HG02759 (cell line): ENCODE data around the gene ITPRID2.

Source experiments
- ATAC-seq: cut with Tn5 transposase; IDR thresholded peaks from one replicate; pipeline ENCODE4 v1.9.1; 2021; ENCODE audit warnings: mild to moderate bottlenecking, moderate library complexity; ENCODE audit not compliant: unreplicated experiment

ITPRID2 gene

DNA sequence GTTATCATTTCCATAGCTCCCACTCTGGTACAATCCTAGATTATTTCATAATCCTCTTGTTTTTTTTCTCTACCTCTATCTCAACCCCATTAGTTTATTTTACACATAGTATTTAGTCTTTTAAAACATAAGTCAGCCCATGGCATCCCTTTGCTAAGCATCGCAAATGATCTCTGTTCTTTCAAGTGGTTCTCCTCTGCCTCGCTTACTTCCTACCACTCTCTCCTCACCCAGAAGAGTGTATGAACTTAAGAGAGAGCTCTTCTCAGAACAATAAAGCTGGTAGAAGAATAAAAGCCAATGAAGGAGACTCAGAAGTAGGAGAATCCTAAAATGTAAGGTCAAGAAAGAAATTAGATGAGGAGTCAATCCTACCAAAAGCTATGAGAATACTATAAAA, 12.2 kb upstream of the ITPRID2 start:
- no peak for ATAC-seq

DNA sequence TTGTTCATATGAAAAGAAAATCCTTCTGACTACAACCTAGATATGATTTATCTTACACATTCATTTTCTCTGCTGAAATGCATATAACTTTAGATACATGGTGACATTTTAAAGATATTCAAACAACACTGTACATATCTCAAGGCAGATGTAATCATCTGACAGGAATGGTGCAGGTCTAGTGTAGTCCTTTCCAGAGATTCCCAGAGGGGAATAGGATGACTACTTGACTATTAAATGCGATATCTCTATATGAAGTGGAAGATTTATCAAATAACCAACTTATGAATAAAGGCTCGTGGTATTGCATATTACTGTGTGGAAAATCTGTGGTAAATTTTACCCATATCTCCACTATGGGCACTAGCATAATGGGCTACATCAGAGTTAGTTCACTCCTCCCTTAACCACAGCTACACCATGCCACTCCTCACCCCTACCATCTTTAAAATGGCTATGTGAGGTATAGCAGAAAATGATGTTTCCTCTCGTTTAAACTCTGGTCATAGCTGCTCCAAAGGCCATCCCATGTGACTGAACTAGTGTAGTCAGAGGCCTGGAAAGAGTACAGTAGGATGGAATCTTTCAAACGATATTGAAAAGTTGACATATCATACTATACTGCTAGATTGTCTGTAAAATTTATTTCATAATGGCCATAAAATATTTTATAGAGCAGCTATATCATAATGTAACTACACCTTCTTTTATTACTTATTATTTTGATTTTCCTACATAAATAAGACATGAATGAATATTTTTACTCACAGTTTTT, 9.1 kb upstream of the ITPRID2 start:
- no peak for ATAC-seq

DNA sequence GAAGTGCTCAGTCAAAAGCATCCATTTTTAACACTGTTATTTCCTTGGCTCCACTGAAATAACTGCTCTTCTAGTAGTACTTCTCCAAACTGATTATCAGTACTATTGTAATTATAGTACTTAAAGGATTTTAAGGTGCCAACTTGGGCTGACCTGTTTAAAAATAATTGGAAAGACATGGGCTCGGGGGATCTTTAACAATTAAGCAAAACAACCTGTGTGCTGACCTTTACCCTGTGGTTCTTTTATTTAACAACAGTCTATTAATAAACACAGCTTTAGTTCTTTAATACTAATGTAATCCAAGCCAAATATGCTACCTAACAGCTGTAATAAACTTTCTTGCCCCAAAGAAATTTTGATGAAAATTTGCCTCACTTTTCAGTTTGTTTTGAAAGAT, 6.9 kb upstream of the ITPRID2 start:
- no peak for ATAC-seq

DNA sequence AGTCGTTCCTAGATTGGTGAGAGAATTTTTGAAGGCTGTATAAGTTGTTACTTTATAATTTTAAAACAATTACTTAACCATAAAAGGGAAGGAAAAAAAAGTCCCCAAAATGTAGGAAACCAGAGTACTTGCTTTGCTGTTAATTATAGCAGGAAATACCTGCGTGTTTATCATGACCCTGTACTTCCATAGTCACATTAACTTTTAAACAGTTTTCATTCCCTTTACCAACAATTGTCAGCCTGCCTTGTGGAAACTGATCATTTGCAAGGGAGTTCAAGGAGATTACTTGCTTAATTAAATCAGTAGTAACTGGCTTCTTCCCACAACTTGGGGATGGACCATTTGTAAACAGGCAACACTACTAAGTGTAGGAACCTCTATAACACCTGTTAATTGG, 6.4 kb upstream of the ITPRID2 start:
- no peak for ATAC-seq

DNA sequence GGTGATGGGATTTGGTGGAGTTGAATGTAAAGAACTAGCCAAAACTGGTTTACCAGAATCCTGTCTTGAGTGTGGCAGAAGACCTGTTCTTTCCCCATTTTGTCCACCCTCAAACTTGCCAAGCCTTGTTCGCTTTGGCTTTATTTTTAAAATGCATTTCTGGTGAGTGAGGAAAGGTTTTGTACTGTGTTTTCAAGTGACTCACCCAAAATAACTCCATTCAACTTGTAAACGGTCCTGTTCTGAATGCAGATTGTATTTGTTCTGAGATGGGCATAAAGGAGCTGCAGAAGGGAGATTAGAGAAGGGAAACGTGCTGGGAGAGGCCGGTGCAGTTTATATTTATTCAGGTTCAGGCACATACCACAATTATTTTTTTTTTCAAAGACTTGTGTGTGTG, 5.3 kb upstream of the ITPRID2 start:
- no peak for ATAC-seq

DNA sequence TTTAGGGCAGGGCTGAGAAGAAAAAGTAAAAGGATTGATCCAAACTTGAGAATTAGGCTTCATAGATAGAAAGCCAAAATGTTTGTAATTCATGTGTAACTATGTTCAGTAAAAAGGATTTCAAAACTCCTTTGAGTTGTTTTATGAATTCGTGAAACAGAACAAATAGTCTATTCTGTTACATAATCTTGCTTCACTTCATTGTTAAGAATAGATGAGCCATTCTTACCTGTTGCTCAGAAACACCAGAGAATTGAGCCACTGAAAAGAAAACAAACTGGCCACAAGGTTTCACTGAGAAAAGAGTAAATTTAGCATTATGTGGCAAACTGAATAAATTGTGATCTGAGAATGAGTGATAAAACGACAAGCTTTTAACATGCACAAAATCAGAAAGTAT, 4.5 kb upstream of the ITPRID2 start:
- no peak for ATAC-seq

DNA sequence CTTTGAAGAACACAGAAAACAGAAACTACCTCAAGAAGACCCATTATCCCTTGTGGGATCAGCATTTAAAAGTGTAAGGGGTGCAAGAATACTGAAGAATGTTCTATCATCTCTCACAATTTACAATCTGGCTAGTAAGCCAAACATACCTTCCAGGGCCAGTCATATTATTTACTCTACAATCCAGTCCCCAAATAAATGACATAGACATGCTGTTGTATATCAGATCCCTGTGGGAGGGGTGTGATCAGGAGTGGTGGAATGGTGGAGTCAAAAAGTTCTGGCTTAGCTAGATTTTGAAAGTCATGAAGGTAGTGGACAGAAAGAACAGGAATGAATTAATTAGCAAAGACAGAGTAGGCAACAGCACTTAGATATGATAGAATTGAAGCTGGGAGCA, 1.8 kb upstream of the ITPRID2 start:
- no peak for ATAC-seq

DNA sequence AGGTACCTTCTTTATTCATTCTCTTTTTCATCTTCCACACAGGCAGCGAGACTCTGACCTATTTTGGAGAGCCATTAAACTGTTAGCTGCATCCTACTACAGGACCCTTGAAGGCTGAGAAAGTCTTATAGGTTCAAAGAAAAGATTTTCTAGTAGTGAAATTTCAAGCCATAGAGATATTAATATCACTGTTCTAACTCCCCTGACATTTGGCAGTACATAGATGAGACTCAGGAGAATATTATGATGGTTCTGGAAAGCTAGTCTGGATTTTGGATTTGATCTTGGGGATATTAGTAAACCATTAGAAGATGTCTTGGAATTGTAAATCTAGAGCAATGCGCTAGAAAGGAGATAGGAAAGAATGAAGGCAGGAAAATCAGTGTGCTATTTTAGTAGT, 1.3 kb upstream of the ITPRID2 start:
- no peak for ATAC-seq

DNA sequence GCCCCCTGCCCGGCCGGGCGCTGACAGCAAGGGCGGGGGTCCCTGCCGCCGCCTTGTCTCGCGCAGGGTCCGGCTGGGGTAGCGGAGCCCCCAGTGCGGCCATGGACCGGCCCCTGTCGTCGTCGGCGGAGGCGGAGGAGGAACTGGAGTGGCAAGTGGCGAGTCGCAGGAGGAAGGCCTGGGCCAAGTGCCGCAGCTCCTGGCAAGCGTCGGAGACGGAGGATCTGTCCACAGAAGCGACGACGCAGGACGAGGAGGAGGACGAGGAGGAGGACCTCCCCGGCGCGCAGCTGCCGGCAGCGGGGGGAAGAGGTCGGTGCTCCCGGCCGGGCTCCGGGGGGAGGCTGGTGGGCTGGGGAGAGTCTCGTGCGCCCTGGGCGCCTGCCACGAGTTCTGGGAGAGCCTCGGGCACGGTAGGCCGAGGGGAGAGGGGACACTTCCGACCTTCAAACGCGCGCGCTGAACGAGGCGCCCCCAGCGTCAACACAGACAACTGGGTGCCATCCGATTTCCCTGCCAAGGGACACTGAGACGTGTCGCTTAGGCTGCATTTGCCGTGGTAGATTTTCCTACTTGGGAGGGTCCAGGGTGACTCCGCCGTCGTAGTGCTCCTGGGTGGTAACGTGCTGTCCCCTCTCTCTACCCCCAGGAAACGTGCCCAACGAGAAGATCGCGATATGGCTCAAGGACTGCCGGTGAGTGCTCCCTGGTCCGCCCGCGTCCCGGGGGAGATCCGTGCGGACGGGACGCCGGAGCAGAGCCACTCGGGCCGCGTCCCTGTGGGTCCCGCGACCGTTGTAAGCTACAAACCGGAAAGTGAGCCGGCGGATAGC, 652 bp downstream of the ITPRID2 start:
- ATAC-seq: peak; percentile 56

DNA sequence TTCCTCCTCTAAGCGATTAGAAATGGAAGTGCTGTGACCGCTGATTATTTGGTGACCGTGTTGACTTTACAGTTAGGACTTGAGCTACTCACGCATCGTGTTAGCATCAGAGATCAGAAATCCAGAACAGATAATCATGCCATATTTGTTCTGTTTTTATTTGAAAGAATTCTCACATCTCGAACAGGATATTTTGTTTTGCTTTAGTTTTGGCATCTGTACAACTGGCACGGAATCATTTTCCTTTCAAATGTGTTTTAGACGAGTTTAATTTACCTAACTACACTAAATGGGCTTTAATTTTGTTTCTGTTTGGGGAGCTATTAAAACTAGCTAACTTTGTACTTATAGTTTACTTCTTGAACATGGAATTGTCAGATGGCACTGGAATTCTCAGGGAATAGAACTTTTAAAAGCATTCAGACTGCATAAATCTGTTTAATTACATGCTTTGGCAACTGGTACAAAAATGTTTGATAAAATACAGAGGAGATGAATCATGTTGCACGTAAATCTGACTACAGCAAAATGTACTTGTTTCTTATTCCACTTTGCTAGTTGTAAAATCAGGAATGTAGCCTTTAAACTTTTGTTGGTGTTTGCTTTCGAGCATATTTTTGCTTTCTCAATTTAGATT, 1.4 kb downstream of the ITPRID2 start:
- ATAC-seq: no peak

DNA sequence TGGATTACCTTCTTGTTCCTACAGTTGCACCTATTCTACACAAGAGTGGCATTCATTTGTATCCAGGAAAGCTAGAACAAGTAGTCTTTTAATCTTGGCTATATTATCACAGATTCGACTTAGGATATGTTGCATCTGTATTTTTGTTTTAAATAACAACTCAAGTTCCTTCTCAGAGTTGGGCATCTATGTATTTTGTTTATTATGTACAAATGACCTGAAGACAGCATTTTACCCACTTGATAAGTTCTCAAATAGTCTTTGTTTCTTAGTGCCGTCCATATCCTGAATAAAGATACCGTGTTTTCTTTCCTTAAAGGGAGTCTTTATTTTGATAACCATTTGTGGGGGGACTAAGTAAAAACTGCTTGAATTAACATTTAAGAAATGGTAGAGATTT, 2.9 kb downstream of the ITPRID2 start:
- ATAC-seq: no peak

DNA sequence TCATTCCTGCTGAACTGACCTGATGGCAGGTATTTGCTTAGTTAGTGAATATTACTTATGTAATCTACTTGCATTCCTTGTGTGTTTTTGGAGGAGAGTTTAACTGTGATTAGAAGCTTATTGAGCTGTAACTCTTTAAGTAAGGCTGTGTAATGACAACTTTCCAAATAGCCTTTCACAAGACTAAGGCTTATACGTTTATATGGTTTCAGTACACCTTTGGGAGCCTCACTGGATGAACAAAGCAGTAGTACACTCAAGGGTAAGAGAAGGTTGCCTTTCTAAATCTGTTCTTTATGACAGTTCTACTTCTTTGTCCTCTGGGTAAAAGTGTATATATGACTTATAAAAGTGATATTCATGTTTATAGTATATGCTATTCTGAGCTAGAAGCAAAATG, 4.3 kb downstream of the ITPRID2 start:
- no peak for ATAC-seq

DNA sequence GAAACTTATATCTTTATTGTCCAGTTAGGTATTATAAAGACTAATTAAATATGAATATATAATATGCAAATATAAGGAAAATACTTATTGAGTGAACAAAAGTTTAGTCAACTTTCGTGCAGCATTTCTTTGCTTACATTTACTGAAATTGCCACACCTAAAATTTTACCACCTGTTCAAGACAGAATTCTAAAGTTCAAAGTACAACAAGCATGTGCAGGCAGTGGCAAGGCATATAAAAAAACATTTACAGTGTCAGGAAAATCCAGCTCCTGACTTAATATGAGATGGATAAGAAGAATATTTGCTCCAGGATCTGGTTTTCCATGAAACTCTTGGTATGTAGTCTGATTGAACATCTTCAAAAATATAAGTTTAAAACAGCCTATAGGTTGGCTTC, 4.8 kb downstream of the ITPRID2 start:
- ATAC-seq: no peak

DNA sequence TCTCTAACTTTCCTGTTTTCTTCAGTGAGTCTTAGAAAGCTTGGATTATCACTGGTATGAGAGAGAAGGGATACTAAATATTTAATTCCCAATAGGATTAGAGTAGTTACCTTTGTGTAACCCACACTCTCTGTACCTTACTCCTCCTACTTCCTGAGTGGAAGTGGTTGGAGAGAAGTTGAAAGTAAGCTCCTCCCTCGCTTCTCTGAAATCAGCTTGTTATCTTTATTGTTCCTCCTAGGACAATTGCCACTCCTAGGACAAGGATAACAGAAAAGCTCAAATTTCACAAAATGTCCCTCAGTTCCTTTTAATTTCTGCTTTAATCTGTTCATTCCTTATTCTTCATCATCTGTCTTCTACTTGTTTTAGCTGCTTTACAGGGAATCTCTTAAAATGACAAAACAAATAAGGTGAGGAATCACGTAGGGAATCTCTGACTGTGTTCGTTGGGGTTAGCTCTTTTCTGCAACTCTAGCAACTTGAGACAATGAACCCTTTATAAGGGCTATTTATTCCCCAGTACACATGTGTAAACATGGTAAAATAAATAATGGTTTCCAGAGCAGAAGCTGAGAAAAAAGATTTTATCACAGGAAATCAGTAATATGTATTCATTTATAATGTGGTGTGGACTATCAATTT, 8.6 kb downstream of the ITPRID2 start:
- ATAC-seq: no peak

DNA sequence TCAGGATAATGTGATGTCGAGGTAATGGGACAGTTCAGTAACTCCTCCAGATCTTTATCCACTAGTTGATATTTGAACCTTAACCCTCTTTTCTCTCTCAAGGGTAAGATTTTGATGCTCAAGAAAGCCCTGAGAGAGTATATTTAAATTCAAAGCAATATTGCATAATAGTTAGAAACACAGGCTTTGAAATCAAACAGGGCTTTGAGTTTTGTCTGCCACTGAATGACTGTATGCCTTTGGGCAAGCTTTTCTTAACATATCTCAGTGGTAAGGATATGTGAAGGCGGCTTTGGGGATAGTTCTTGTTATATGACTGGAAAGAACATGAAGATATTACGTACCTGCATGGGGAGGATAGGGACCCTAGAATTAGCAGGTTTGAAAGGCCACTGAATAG, 11.1 kb downstream of the ITPRID2 start:
- no peak for ATAC-seq

DNA sequence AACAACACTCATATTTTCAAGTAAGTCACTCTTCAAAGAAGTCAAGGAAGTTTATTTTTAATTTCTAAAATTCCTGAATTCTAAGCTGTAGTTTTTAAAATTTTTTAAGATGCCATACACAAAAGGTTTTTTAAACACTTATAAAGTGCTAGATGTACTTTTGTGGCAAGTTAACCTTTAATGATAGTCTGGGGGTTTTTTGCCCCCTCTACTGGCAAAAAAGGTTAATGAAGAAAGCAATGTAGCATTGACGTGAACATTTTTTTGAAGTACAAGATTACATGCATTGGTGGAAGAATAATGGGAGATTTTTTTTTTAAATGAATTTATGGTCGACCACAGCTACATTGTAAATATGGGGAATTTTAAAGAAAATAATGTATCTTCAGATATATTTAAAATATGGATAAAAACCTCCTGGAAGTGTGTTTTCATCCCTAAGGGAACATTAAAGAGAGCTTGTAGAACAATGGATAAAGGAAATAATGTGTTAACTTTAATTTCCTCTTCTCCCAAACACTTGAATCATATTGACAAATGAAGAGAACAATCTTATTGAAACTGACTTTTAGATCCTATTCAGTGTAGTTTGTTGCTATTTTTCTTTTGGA, 12.6 kb downstream of the ITPRID2 start:
- no peak for ATAC-seq

DNA sequence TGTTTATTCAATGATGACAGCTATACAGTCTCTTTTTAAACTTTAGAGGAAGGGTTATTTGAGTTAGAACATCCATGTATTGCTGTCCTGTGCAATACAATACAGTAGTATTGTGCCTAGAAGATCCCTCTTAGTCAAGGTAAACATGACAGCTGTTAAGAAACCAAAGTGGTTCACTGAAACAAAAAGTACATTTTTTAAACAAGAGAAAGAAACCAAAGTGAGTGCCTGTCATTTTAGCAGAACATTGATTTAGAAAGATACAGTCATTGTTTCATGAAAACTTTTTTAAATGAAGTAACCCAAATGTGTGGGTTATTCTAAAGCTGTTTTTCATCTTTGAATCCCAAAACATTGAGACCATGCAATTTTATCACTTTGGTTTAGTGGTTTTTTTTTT, 15.5 kb downstream of the ITPRID2 start:
- no peak for ATAC-seq

DNA sequence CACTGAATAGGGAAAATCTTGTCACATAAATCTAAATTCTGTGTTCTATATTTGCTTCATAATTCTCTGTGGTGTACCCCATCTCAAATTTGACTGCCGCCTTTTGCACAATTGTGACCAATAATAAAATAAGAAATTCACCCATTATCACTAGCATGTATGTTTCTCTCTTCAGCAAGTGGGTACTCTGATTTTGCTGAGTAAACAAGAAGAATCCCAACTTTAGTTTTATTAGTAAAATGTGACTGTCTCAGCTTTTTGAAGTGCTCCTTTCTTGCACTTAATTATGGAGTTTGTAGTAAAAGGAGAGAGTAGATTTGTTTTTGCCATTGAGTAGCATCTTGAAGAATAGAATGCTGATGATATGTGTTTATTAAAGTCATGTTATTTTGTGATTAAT, 16.1 kb downstream of the ITPRID2 start:
- ATAC-seq: no peak

DNA sequence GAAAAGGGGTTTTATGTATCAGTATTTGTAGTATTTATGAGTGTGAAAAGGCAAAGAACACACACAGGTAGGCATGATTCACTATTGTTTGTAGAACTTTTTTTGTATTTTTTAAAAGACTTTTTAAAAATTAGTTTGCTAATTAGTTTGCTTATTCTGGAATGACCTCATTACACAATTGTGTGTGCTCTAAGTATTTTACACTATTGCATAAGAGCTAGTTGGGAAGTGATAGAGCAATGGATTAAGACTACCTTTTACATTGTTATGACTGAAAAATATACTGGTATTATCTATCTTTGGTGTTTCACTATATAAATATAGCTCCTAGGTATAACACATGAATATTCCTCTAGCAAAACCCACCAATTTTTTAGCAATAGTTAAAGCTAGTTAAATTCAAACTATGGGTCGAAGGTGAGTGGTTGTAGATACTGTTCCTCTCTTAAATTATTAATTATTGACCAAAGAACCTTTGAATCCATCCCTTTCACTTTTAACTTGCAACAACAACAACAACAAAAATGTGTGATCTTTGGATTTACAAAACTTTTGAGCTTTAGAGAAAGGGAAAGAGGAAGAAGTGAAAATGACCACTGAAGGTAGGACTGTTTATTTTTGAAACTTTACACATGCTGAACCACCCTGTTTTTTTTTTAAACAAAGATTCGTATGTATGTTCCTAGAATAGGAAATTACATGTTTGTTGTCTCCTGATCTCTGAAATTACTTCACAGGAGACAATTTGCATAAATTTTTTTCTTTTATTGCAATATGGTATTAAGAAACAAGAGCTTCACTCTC, 18.7 kb downstream of the ITPRID2 start:
- no peak for ATAC-seq

DNA sequence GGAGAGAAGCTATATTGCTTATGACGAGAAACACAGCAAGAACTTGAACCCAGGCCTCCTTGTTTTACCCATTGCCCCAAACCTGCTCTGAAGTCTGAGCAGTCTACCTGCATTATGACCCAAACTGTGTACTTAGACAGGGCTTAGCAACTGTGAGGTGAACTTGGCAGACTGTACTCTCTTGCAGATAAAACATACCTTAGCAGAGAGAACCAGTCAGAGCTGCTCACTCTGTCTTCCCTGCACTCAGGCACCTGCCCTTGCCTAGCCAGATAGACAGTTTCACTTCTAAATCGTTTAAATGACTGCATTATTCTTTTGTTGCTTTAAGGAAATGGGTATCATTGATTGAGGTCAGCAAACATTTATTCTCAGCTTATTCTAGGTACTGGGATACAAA, 20.3 kb downstream of the ITPRID2 start:
- ATAC-seq: no peak
